ENCODE measurements around the gene OSBP2. TPM values are rescaled to one million over a fixed set of nuclear protein-coding genes. Genes with fewer than 3 reads are reported as not detected.

Gene OSBP2
- under 0.01 TPM in 1 of 2 replicates, not detected in the other for total RNA-seq

GRCh38 chr22:30694640-30695350, at the start of gene OSBP2:
Gene OSBP2, plus strand, starts transcription at chr22:30694874. Its CDS starts 36 bp downstream, at chr22:30694910.

DNA sequence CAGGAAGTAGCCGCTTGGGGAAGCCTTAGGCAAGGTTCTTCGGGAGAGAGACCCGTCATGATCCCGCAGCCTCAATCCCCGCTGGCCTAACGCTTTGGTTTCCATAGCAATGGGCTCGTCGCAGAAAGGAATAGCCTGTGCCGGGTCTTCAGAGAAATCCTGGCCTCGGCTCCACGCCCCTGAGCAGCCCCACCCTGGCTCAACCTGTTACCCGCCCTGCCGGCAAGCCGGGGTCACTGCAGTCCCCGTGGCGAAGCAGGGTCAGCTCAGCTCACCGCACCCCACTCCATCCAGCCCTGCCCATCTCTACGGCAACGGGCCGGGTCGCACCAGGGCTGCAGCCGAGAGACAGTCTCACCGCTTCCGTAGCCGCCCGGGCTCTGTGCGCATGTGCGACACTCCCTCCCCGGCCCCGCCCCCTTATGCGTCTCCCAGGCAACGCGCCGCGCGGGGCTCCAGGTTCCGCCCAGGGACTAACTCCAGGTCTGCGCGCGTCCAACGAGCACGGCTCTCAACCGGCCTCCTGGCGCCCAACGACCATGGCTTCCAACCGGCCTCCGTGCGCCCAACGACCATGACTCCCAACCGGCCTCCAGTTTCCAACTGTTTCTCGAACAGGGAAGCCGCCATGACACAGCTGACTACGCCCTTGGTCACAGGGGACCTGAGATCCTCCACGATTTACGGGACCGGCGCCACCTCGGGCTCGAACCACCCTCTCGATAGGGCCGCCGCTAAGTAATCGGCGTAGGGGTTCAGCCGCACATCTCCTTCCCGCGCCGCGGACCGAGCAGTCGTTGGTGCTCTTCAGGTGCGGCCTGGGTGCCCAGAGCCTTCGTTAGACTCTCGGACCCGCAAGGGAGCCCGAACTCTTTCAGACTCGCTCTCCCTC, 26.9 kb upstream of the OSBP2 start, which contains the start of gene DUSP18:
Gene DUSP18 (minus strand): TSS at position 382 of the 892 bp plus-strand sequence. CDS start 3,872 bp downstream, outside the sequence.

Other genes with a start within 250 kb of the OSBP2 start
- not detected in 2 replicates for gene SEC14L3, start 222.9 kb upstream of the OSBP2 start, total RNA-seq
- gene SEC14L4, start 189.2 kb upstream of the OSBP2 start, total RNA-seq: 0.58 TPM in 1 of 2 replicates, not detected in the other
- 0.35 TPM in 1 of 2 replicates, not detected in the other for gene SEC14L6, start 148.1 kb upstream of the OSBP2 start, total RNA-seq
- gene GAL3ST1, start 120.2 kb upstream of the OSBP2 start, total RNA-seq: 0.18 and 0.29 TPM in 2 replicates
- gene PES1, start 103.0 kb upstream of the OSBP2 start, total RNA-seq: 82.8 and 87.6 TPM in 2 replicates
- 29.4 and 32.6 TPM in 2 replicates for gene TCN2, start 87.7 kb upstream of the OSBP2 start, total RNA-seq
- 9.2 and 10.5 TPM in 2 replicates for gene SLC35E4, start 59.1 kb upstream of the OSBP2 start, total RNA-seq
- 11.9 and 20.5 TPM in 2 replicates for gene DUSP18, start 27.0 kb upstream of the OSBP2 start, total RNA-seq

Measured in myometrial cell (primary cell).